Sciatic nerve (tissue), 2 donors: ENCODE data around the gene ARHGAP1. TPM values are rescaled to one million over a fixed set of nuclear protein-coding genes. Genes with fewer than 3 reads are reported as not detected.
"Not testable (repeated sequence)": the region's sequence is repeated elsewhere in the genome, so short reads cannot be mapped to it uniquely, and the experiment has no call there.

Experiments
- ATAC-seq: fragments of 200-7000 bp; cut with Tn5 transposase; one replicate; pipeline ENCODE4 v1.9.1; 2020; ENCODE audit warnings: mild to moderate bottlenecking, moderate library complexity
- DNase-seq: peaks from one replicate; pipeline ENCODE4 v3.0.0-alpha.2; 2020; ENCODE audit warnings: low spot score
- intact Hi-C: fragments of 100-400 bp; cut with DNase I; formaldehyde crosslinking; loops from one replicate; pipeline ENCODE4 v1.14.2; 2022
- total RNA-seq: library from RNA; stranded (reverse); fragmentation: NEBNext Ultra II Directional; extraction: Animal tissue kit (Norgen Biotek cat#: 25700); gene quantifications from one replicate; pipeline ENCODE4 v1.2.1, GENCODE V29; 2021
- donor health status: DM: no; HTN: no; CAD: no.
- donor health status: DM: no; HTN: no; CAD: no.

Gene ARHGAP1
- total RNA-seq, 1 donor from 2014 or later, result 78.6 TPM

GRCh38 chr11:46677991-46678740, 22.3 kb downstream of the ARHGAP1 start:
- intact Hi-C loops, result no loop called here
- DNase-seq (no peak), ATAC-seq (no peak)

- DNase-seq (no peak), ATAC-seq (no peak)
- intact Hi-C loops, result no loop called here
Observed at GRCh38 chr11:46677169-46677568, 23.2 kb downstream of the ARHGAP1 start.

GRCh38 chr11:46676436-46677158, 23.8 kb downstream of the ARHGAP1 start:
- ATAC-seq (no peak), DNase-seq (no peak)
- intact Hi-C loops, result no loop called here

GRCh38 chr11:46675949-46676348, 24.5 kb downstream of the ARHGAP1 start:
- ATAC-seq, result no peak
- no peak for DNase-seq

GRCh38 chr11:46675288-46675851, 25.0 kb downstream of the ARHGAP1 start:
- intact Hi-C loops, result no loop called here
- ATAC-seq (peak; percentile 72), DNase-seq (peak; percentile 65)

More at GRCh38 chr11:46675949-46676348, 24.5 kb downstream of the ARHGAP1 start:
- intact Hi-C loops, result no loop called here

- peak; percentile 55 for DNase-seq
- intact Hi-C loops, result no loop called here
- peak; percentile 59 for ATAC-seq
Observed at GRCh38 chr11:46674463-46675287, 25.7 kb downstream of the ARHGAP1 start.

GRCh38 chr11:46673713-46674462, 26.5 kb downstream of the ARHGAP1 start:
- ATAC-seq (no peak), DNase-seq (peak; percentile 46)
- intact Hi-C loops, result no loop called here

GRCh38 chr11:46672381-46672839, 28.0 kb downstream of the ARHGAP1 start:
- no peak for DNase-seq
- ATAC-seq, result no peak
- intact Hi-C loops, result no loop called here

- no peak for DNase-seq
- intact Hi-C loops, result no loop called here
- ATAC-seq, result no peak
Observed at GRCh38 chr11:46671958-46672315, 28.5 kb downstream of the ARHGAP1 start.

GRCh38 chr11:46670521-46670920, 29.9 kb downstream of the ARHGAP1 start:
- ATAC-seq, intact Hi-C loops: not testable (repeated sequence)
- DNase-seq, result peak; percentile 40

GRCh38 chr11:46669711-46670139, 30.7 kb downstream of the ARHGAP1 start:
- DNase-seq, result peak; percentile 32
- intact Hi-C loops, result no loop called here
- no peak for ATAC-seq

GRCh38 chr11:46668480-46669085, 31.8 kb downstream of the ARHGAP1 start:
- no peak for ATAC-seq

GRCh38 chr11:46667043-46667481, 33.4 kb downstream of the ARHGAP1 start:
- intact Hi-C loops, result no loop called here
- DNase-seq, result no peak
- ATAC-seq, result peak; percentile 75

More at GRCh38 chr11:46668480-46669085, 31.8 kb downstream of the ARHGAP1 start:
- intact Hi-C loops, result no loop called here
- no peak for DNase-seq

- DNase-seq (no peak), ATAC-seq (peak; percentile 95)
- intact Hi-C loops, result no loop called here
Observed at GRCh38 chr11:46666516-46666915, 33.9 kb downstream of the ARHGAP1 start.

- no peak for ATAC-seq
- intact Hi-C loops, result no loop called here
Observed at GRCh38 chr11:46665356-46665755, 35.1 kb downstream of the ARHGAP1 start.

GRCh38 chr11:46664612-46665011, 35.8 kb downstream of the ARHGAP1 start:
- ATAC-seq (no peak), DNase-seq (no peak)
- intact Hi-C loops, result no loop called here

More at GRCh38 chr11:46665356-46665755, 35.1 kb downstream of the ARHGAP1 start:
- DNase-seq, result no peak

GRCh38 chr11:46663277-46663940, 37.0 kb downstream of the ARHGAP1 start:
- intact Hi-C loops, result no loop called here

More at GRCh38 chr11:46663277-46663940, 37.0 kb downstream of the ARHGAP1 start:
- DNase-seq (no peak), ATAC-seq (no peak)
